Neural cell (in vitro differentiated cells): ENCODE data around the gene AKAP6. TPM values are rescaled to one million over a fixed set of nuclear protein-coding genes. Genes with fewer than 3 reads are reported as not detected.

Experiments
- H2AFZ ChIP-seq: fragments of 200-600, 300-800 bp; sonication (generic), shearing (Covaris generic); 2 replicates; pipeline ENCODE4 v1.6.0; 2014; ENCODE audit warnings: low read depth, mild to moderate bottlenecking, antibody characterized with exemption, low read length, moderate library complexity
- H3F3A ChIP-seq: fragments of 200-600 bp; shearing (Covaris generic); 2 replicates; pipeline ENCODE4 v1.6.1; 2016; ENCODE audit warnings: mild to moderate bottlenecking, moderate library complexity, mixed read lengths, antibody characterized with exemption, low read length; ENCODE audit not compliant: insufficient read depth, poor library complexity, severe bottlenecking
- H3K27ac ChIP-seq: fragments of 200-600, 300-800 bp; sonication (generic), shearing (Covaris generic); 2 replicates; pipeline ENCODE4 v1.5.1; 2014; ENCODE audit warnings: mild to moderate bottlenecking, low read length, moderate library complexity
- H3K27me3 ChIP-seq: fragments of 300-800, 200-600 bp; sonication (generic), shearing (Covaris generic); 2 replicates; pipeline ENCODE4 v1.6.0; 2014; ENCODE audit warnings: mild to moderate bottlenecking, low read depth, low read length, moderate library complexity; ENCODE audit not compliant: insufficient read depth
- H3K36me3 ChIP-seq: fragments of 300-800, 200-600 bp; sonication (generic), shearing (Covaris generic); 2 replicates; pipeline ENCODE4 v1.5.1; 2014; ENCODE audit warnings: mild to moderate bottlenecking, antibody characterized with exemption, low read length, moderate library complexity; ENCODE audit not compliant: insufficient read depth
- H3K4me2 ChIP-seq: fragments of 300-800, 200-600 bp; sonication (generic), shearing (Covaris generic); 2 replicates; pipeline ENCODE4 v1.6.0; 2014; ENCODE audit warnings: mild to moderate bottlenecking, low read length
- H3K4me3 ChIP-seq: fragments of 300-800, 200-600 bp; sonication (generic), shearing (Covaris generic); 2 replicates; pipeline ENCODE4 v1.5.1; 2014; ENCODE audit warnings: mild to moderate bottlenecking, low read length, moderate library complexity
- H3K79me2 ChIP-seq: fragments of 200-600 bp; shearing (Covaris generic); replicated peaks from 2 replicates; pipeline ENCODE4 v1.6.0; 2014; ENCODE audit warnings: mild to moderate bottlenecking, low read length, moderate library complexity; ENCODE audit not compliant: insufficient read depth
- H3K9ac ChIP-seq: fragments of 300-800, 200-600 bp; sonication (generic), shearing (Covaris generic); 2 replicates; pipeline ENCODE4 v1.6.1; 2016; ENCODE audit warnings: mild to moderate bottlenecking, low read length, mixed read lengths
- H3K9me2 ChIP-seq: fragments of 200-600 bp; shearing (Covaris generic); 2 replicates; pipeline ENCODE4 v1.6.1; 2016; ENCODE audit warnings: mild to moderate bottlenecking, low read length, mixed read lengths; ENCODE audit not compliant: insufficient read depth
- H3K9me3 ChIP-seq: fragments of 200-600, 300-800 bp; sonication (generic), shearing (Covaris generic); 2 replicates; pipeline ENCODE4 v1.6.1; 2016; ENCODE audit warnings: mild to moderate bottlenecking, mixed run types, low read length, moderate library complexity, mixed read lengths
- H4K20me1 ChIP-seq: fragments of 200-600 bp; shearing (Covaris generic); 2 replicates; pipeline ENCODE4 v1.6.1; 2016; ENCODE audit warnings: mild to moderate bottlenecking, mixed run types; ENCODE audit not compliant: insufficient read depth
- EP300 ChIP-seq: fragments of 450-650 bp; conservative IDR thresholded peaks from 2 replicates; pipeline ENCODE4 v1.6.1; 2014; ENCODE audit warnings: antibody characterized with exemption, mild to moderate bottlenecking, moderate library complexity; ENCODE audit not compliant: poor library complexity, severe bottlenecking
- EZH2 ChIP-seq: fragments of 200-600, 300-800 bp; shearing (Covaris generic), sonication (generic); IDR thresholded peaks from 2 replicates; pipeline ENCODE4 v1.6.1; 2014; ENCODE audit warnings: antibody characterized with exemption, low read length, borderline replicate concordance, mild to moderate bottlenecking; ENCODE audit not compliant: insufficient read depth, poor library complexity, severe bottlenecking
- MXI1 ChIP-seq: fragments of 450-650 bp; conservative IDR thresholded peaks from 2 replicates; pipeline ENCODE4 v1.6.1; 2014; ENCODE audit warnings: antibody characterized with exemption, mild to moderate bottlenecking; ENCODE audit not compliant: poor library complexity, severe bottlenecking
- POLR2AphosphoS5 ChIP-seq: IDR thresholded peaks from 2 replicates; pipeline ENCODE4 v1.6.1; 2012
- RAD21 ChIP-seq: fragments of 450-650 bp; conservative IDR thresholded peaks from 2 replicates; pipeline ENCODE4 v1.6.1; 2014; ENCODE audit warnings: antibody characterized with exemption, mild to moderate bottlenecking, moderate library complexity
- REST ChIP-seq: IDR thresholded peaks from 2 replicates; pipeline ENCODE4 v1.6.1; 2012; ENCODE audit warnings: borderline replicate concordance
- SMC3 ChIP-seq: fragments of 450-650 bp; conservative IDR thresholded peaks from 2 replicates; pipeline ENCODE4 v1.6.1; 2014; ENCODE audit warnings: antibody characterized with exemption, mild to moderate bottlenecking, moderate library complexity; ENCODE audit not compliant: poor library complexity
- TAF1 ChIP-seq: IDR thresholded peaks from 2 replicates; pipeline ENCODE4 v1.6.1; 2012; ENCODE audit warnings: low read depth
- polyA plus RNA-seq: library from polyadenylated mRNA; depleted of rRNA; stranded (reverse); fragments of >200 nt; gene quantifications from 2 replicates; pipeline ENCODE4 v1.2.3, GENCODE V29; 2014
- TF ChIP-seq, protein P1 (sequence below): fragments of 450-650 bp; IDR thresholded peaks from 2 replicates; pipeline ENCODE4 v1.5.1; 2014; ENCODE audit warnings: antibody characterized with exemption, mild to moderate bottlenecking, moderate library complexity; ENCODE audit not compliant: poor library complexity, severe bottlenecking

Gene AKAP6
- polyA plus RNA-seq, 1 donor from 2014 or later = 15.8 TPM

GRCh38 chr14:32545095-32545494 lies 216.0 kb downstream of the AKAP6 start:
- Histone ChIP-seq H3K36me3 (peaks cover 11% of the 10 kb centered on the region), H3K4me2 (no peak overlapping the region), H3K27me3 (no peaks in the 10 kb centered on the region), H3K27ac (no peak overlapping the region), H3K79me2 (no peaks in the 10 kb centered on the region), H3K4me3 (no peak overlapping the region), H3F3A (no peaks in the 10 kb centered on the region), H4K20me1 (no peaks in the 10 kb centered on the region), H2AFZ (no peak overlapping the region), H3K9me2 (no peaks in the 10 kb centered on the region), H3K9ac (no peak overlapping the region), H3K9me3 (no peaks in the 10 kb centered on the region)
- TF ChIP-seq SMC3 = no peak
- TF ChIP-seq, protein P1, sequence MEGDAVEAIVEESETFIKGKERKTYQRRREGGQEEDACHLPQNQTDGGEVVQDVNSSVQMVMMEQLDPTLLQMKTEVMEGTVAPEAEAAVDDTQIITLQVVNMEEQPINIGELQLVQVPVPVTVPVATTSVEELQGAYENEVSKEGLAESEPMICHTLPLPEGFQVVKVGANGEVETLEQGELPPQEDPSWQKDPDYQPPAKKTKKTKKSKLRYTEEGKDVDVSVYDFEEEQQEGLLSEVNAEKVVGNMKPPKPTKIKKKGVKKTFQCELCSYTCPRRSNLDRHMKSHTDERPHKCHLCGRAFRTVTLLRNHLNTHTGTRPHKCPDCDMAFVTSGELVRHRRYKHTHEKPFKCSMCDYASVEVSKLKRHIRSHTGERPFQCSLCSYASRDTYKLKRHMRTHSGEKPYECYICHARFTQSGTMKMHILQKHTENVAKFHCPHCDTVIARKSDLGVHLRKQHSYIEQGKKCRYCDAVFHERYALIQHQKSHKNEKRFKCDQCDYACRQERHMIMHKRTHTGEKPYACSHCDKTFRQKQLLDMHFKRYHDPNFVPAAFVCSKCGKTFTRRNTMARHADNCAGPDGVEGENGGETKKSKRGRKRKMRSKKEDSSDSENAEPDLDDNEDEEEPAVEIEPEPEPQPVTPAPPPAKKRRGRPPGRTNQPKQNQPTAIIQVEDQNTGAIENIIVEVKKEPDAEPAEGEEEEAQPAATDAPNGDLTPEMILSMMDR = no peak
- no peak for TF ChIP-seq RAD21
- TF ChIP-seq TAF1 = no peak

- Histone ChIP-seq H3K4me2 (no peak overlapping the region), H2AFZ (no peak overlapping the region), H3K79me2 (no peaks in the 10 kb centered on the region), H3K4me3 (no peak overlapping the region), H3K9me2 (no peaks in the 10 kb centered on the region), H3F3A (no peaks in the 10 kb centered on the region), H3K36me3 (peaks cover 11% of the 10 kb centered on the region), H4K20me1 (no peaks in the 10 kb centered on the region), H3K9me3 (no peaks in the 10 kb centered on the region), H3K27ac (no peak overlapping the region), H3K9ac (no peak overlapping the region), H3K27me3 (no peaks in the 10 kb centered on the region)
- TF ChIP-seq TAF1 (no peak), POLR2AphosphoS5 (no peak), MXI1 (no peak), SMC3 (no peak), EP300 (no peak)
- TF ChIP-seq, protein P1 = no peak
Measured at GRCh38 chr14:32545506-32546210, 216.6 kb downstream of the AKAP6 start.

- TF ChIP-seq POLR2AphosphoS5 = no peak
- no peak for TF ChIP-seq RAD21
- TF ChIP-seq SMC3 = no peak
- no peak for TF ChIP-seq MXI1
- TF ChIP-seq EZH2 = no peak
- TF ChIP-seq EP300 = no peak
- TF ChIP-seq REST = no peak
- TF ChIP-seq, protein P1 = no peak
- no peak for TF ChIP-seq TAF1
- Histone ChIP-seq H3K9me2 (no peaks in the 10 kb centered on the region), H3K4me2 (no peak overlapping the region), H3K27ac (no peak overlapping the region), H4K20me1 (no peaks in the 10 kb centered on the region), H3K9ac (no peak overlapping the region), H3K36me3 (peaks cover 11% of the 10 kb centered on the region), H3K79me2 (no peaks in the 10 kb centered on the region), H3K9me3 (no peaks in the 10 kb centered on the region), H3F3A (no peaks in the 10 kb centered on the region), H3K4me3 (no peak overlapping the region), H3K27me3 (no peaks in the 10 kb centered on the region), H2AFZ (no peak overlapping the region)
Measured at GRCh38 chr14:32546246-32546645, 217.1 kb downstream of the AKAP6 start.
